C4-2B (cell line): Measurements from ENCODE around the gene TEDC2.

ENCODE experiments used
- CTCF ChIP-seq: fragments of 450-650 bp; conservative IDR thresholded peaks from 2 replicates; pipeline ENCODE4 v1.5.1; 2017; ENCODE audit warnings: mild to moderate bottlenecking
- ZFX ChIP-seq: fragments of 450-650 bp; IDR thresholded peaks from 2 replicates; pipeline ENCODE4 v1.6.1; 2017

GRCh38 chr16:2467528-2468232 lies 7.8 kb downstream of the TEDC2 start:
- TF ChIP-seq CTCF = no peak; the same call in 1 of the 2 replicates
- TF ChIP-seq ZFX = peak; percentile 33; the same call in 1 of the 2 replicates
